Measurements from ENCODE around the gene DUSP15. TPM values are rescaled to one million over a fixed set of nuclear protein-coding genes. Genes with fewer than 3 reads are reported as not detected.

Gene DUSP15
- total RNA-seq, 1 experiment from 2014 or later, result not detected

DNA sequence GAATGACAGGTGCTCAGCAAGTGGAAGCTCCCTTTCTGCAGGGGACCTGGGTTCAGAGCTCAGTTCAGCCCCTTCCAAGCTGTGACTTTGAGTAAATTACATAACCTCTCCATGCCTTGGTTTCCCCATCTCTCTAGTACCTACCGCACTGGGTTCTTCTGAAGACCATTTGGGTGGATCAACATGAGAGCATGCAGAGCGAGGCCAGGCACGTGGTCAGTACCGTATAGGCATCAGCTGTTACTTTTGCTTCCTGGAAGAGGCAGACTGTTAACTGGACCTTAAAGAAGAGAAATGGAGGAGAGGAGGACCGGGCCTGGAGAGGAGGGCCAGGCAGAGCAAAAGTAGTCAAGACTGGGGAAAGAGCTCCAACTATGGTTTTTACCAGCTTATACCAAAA is 52.9 kb downstream of the DUSP15 start (continued):
- TF ChIP-seq, protein P1, sequence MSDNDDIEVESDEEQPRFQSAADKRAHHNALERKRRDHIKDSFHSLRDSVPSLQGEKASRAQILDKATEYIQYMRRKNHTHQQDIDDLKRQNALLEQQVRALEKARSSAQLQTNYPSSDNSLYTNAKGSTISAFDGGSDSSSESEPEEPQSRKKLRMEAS (IDR thresholded peaks at IDR 0.05), result no peak
- no peak for TF ChIP-seq ATF3 (IDR thresholded peaks at IDR 0.05)
- TF ChIP-seq, protein P2, sequence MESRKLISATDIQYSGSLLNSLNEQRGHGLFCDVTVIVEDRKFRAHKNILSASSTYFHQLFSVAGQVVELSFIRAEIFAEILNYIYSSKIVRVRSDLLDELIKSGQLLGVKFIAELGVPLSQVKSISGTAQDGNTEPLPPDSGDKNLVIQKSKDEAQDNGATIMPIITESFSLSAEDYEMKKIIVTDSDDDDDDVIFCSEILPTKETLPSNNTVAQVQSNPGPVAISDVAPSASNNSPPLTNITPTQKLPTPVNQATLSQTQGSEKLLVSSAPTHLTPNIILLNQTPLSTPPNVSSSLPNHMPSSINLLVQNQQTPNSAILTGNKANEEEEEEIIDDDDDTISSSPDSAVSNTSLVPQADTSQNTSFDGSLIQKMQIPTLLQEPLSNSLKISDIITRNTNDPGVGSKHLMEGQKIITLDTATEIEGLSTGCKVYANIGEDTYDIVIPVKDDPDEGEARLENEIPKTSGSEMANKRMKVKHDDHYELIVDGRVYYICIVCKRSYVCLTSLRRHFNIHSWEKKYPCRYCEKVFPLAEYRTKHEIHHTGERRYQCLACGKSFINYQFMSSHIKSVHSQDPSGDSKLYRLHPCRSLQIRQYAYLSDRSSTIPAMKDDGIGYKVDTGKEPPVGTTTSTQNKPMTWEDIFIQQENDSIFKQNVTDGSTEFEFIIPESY (IDR thresholded peaks at IDR 0.05; ENCODE audit: extremely low read depth, insufficient replicate concordance, low read length), result no peak

- BruUV-seq (replicated peaks), result no TSS peak
- Histone ChIP-seq H3K4me1 (ENCODE audit: control insufficient read depth in 1 of 2, insufficient read depth in 2 of 2, low read length in 2 of 2) (no peaks in the 10 kb centered on the region), H3K27me3 (ENCODE audit: insufficient read depth, low read length) (no peaks in the 10 kb centered on the region), H3K79me2 (ENCODE audit: insufficient read depth, low read length) (no peaks in the 10 kb centered on the region), H3K36me3 (ENCODE audit: control insufficient read depth in 1 of 2, insufficient read depth in 2 of 2, low read length in 2 of 2) (no peaks in the 10 kb centered on the region), H3K9me3 (ENCODE audit: control insufficient read depth in 1 of 2, insufficient read depth in 1 of 2, low read depth in 1 of 2, low read length in 2 of 2) (no peaks in the 10 kb centered on the region), H3K4me3 (replicated peaks in 1 of 2; ENCODE audit: low read depth in 1 of 2, low read length in 2 of 2) (no peak overlapping the region), H4K20me1 (ENCODE audit: insufficient read depth) (no peaks in the 10 kb centered on the region), H2AFZ (ENCODE audit: low read depth, low read length, poor library complexity, severe bottlenecking) (no peak overlapping the region), H3K27ac (ENCODE audit: low read depth, low read length) (no peak overlapping the region), H3K9me2 (ENCODE audit: insufficient read depth) (no peaks in the 10 kb centered on the region), H3K9ac (ENCODE audit: low read length) (no peak overlapping the region), H3K4me2 (ENCODE audit: low read length) (no peak overlapping the region)
- no peak for DNase-seq (ENCODE audit: low read depth, low spot score)
- TF ChIP-seq POLR2A (IDR thresholded peaks at IDR 0.05; ENCODE audit: borderline replicate concordance, extremely low read depth, insufficient read depth, insufficient read length), result no peak
- TF ChIP-seq SRF (IDR thresholded peaks at IDR 0.05; ENCODE audit: low read depth), result no peak
- no peak for TF ChIP-seq TCF7L2 (IDR thresholded peaks at IDR 0.05; ENCODE audit: borderline replicate concordance, extremely low read depth, insufficient read depth, insufficient read length)
- no peak for TF ChIP-seq EGR1 (IDR thresholded peaks at IDR 0.05; ENCODE audit: low read depth)
- TF ChIP-seq YY1 (IDR thresholded peaks at IDR 0.05; ENCODE audit: extremely low read depth, insufficient replicate concordance, low read depth, low read length), result no peak
- TF ChIP-seq CTCF (IDR thresholded peaks at IDR 0.05 in 2 of 3, conservative IDR thresholded peaks at IDR 0.05 in 1 of 3; ENCODE audit: borderline replicate concordance in 1 of 3, insufficient read depth in 1 of 3, low read depth in 2 of 3, low read length in 2 of 3), result no peak
- TF ChIP-seq, protein P1 (IDR thresholded peaks at IDR 0.05), result no peak
- TF ChIP-seq, protein P2 (IDR thresholded peaks at IDR 0.05; ENCODE audit: extremely low read depth, insufficient replicate concordance, low read length), result no peak
- TF ChIP-seq ELF1 (IDR thresholded peaks at IDR 0.05; ENCODE audit: borderline replicate concordance, low read depth), result no peak
- intact Hi-C loops (cut with micrococcal nuclease), result no loop called here
- POLR2A ChIA-PET, result interaction anchor here (1.9 kb wide), 1 partner anchor 9 kb away, joined by 4 read pairs; no protein-coding TSS in a partner anchor
- CTCF ChIA-PET, result no interaction called here
- RAD21 ChIA-PET (ENCODE audit: low non-redundant PET in 1 of 2, low total read pairs in 2 of 2, uncharacterized antibody in 2 of 2, unreplicated experiment in 2 of 2), result no interaction called here
- no peak for ATAC-seq
Observed at GRCh38 chr20:31816221-31816620, 54.1 kb downstream of the DUSP15 start.
